Retina (tissue), 1 donor: Measurements from ENCODE around the gene SLX4.
A peak's percentile ranks its signal among the peaks of the same experiment; 100 is the strongest.

Source experiments
- DNase-seq: peaks from one replicate; pipeline ENCODE4 v3.0.0-alpha.2; 2016

Gene SLX4

GRCh38 chr16:3597676-3598075 lies 13.7 kb downstream of the SLX4 start:
- no peak for DNase-seq

- DNase-seq: no peak
Measured at GRCh38 chr16:3597226-3597625, 14.2 kb downstream of the SLX4 start.

- DNase-seq: no peak
Measured at GRCh38 chr16:3596101-3596861, 15.1 kb downstream of the SLX4 start.

- no peak for DNase-seq
Measured at GRCh38 chr16:3595521-3596021, 15.8 kb downstream of the SLX4 start.

- DNase-seq: no peak
Measured at GRCh38 chr16:3595110-3595486, 16.3 kb downstream of the SLX4 start.

GRCh38 chr16:3594316-3595109 lies 16.9 kb downstream of the SLX4 start:
- no peak for DNase-seq

- no peak for DNase-seq
Measured at GRCh38 chr16:3592559-3592958, 18.8 kb downstream of the SLX4 start.

GRCh38 chr16:3591991-3592390 lies 19.4 kb downstream of the SLX4 start:
- DNase-seq: no peak

- DNase-seq: no peak
Measured at GRCh38 chr16:3591436-3591803, 20.0 kb downstream of the SLX4 start.

GRCh38 chr16:3590736-3591435 lies 20.5 kb downstream of the SLX4 start:
- DNase-seq: no peak

GRCh38 chr16:3589991-3590701 lies 21.3 kb downstream of the SLX4 start:
- DNase-seq: no peak

GRCh38 chr16:3589441-3589921 lies 21.9 kb downstream of the SLX4 start:
- DNase-seq: no peak

- no peak for DNase-seq
Measured at GRCh38 chr16:3589001-3589400, 22.4 kb downstream of the SLX4 start.

GRCh38 chr16:3587547-3588110 lies 23.8 kb downstream of the SLX4 start:
- DNase-seq: no peak

GRCh38 chr16:3584412-3584811 lies 27.0 kb downstream of the SLX4 start:
- DNase-seq: no peak

GRCh38 chr16:3583303-3584038 lies 27.9 kb downstream of the SLX4 start:
- DNase-seq: no peak

- no peak for DNase-seq
Measured at GRCh38 chr16:3582276-3583165, 28.9 kb downstream of the SLX4 start.

- no peak for DNase-seq
Measured at GRCh38 chr16:3581392-3581791, 30.0 kb downstream of the SLX4 start.

GRCh38 chr16:3580686-3581085 lies 30.7 kb downstream of the SLX4 start:
- peak; percentile 21 for DNase-seq

- peak; percentile 9 for DNase-seq
Measured at GRCh38 chr16:3580251-3580651, 31.2 kb downstream of the SLX4 start.

GRCh38 chr16:3579776-3580175 lies 31.6 kb downstream of the SLX4 start:
- no peak for DNase-seq
